ENCODE measurements around the gene VKORC1L1.
"Not testable (repeated sequence)": the region's sequence is repeated elsewhere in the genome, so short reads cannot be mapped to it uniquely, and the experiment has no call there.

VKORC1L1 gene

DNA sequence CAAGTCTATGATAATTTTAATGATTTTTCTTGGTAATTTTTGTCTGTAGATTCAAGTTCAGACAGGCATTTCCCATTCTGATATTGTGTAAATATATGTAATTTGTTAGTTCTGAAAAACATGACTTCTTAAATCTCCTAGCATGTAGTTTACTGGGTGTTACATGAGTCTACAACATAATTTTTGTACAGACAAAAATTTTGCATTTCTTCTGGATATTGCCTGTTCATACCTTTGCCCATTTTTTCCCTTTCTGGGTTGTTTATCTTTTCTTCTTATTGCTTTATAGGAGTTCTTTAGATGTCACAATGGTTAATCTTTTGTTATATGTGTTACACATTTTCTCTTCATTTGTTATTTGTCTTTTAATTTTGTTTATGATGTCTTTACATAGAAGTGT lies 12.1 kb downstream of the VKORC1L1 start:
- in situ Hi-C loops (cut with MboI; ENCODE audit: low sequenced_read_pairs) = not testable (repeated sequence)

DNA sequence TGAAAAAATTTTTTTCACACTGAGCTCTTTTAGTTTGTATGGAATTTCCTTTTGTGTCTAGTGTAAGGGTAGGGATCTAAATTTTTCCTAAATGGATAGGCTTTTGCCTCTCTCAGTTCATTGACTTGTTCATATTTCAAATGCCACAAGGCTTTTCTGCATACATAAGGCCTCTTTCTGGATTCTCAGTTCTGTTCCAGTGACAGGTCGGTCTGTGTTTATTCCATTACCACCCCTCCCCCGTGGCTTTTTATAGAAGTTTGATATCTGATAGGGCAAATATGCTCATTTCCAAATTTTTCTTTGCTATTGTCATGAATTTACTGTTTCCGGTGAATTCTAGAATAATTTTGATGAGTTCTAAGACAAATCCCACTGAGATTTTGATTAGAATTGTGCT lies 12.7 kb downstream of the VKORC1L1 start:
- in situ Hi-C loops (cut with MboI; ENCODE audit: low sequenced_read_pairs) = not testable (repeated sequence)

DNA sequence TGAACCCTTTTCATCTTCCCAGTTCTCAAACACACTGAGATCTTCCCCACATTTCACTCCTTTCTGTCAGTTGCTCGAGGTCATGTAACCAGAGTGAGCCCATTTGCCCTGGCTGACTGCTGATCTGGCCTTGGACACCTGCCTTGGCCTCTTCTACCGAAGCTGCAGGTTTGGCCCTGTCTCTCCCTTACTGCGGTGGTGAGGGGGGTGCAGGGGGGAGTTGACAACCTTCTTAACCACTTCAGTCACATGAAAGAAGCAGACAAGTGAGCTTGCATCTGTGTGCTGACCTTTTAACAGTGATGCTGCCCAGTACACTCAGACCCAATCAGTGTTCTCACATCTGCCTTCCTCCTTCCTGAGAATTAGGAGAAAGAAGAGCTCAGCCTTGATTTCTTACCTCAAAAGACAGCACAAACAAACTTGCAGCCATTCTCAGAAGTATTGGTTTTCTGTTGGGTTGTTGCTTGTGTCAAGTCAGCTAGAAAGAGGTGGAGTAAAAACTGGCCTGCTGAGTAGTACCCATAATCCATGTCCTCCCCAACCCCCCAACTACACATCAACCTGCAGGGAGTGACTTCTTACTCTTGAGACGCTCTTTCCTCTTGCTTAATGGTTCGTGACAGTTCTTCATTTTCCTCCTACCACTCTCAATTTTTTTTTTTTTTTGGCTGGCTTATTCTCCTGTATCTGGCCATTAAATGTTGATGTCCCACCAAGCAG lies 15.7 kb downstream of the VKORC1L1 start:
- in situ Hi-C loops (cut with MboI; ENCODE audit: low sequenced_read_pairs) = not testable (repeated sequence)

DNA sequence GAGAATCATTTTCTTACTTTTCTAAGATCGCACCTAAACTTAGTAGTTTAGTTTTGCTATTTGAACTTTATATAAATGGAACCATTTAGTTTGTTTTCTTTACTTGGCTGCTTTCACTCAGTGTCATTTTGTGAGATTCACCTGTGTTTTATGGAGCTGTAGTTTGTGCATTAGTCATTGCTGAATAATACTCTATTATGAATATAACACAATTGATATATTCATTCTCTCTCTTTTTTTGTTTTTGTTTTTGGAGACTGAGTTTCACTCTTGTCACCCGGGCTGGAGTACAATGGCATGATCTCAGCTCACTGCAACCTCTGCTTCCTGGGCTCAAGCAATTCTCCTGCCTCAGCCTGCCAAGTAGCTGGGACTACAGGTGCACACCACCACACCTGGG lies 16.8 kb downstream of the VKORC1L1 start:
- in situ Hi-C loops (cut with MboI; ENCODE audit: low sequenced_read_pairs) = not testable (repeated sequence)

DNA sequence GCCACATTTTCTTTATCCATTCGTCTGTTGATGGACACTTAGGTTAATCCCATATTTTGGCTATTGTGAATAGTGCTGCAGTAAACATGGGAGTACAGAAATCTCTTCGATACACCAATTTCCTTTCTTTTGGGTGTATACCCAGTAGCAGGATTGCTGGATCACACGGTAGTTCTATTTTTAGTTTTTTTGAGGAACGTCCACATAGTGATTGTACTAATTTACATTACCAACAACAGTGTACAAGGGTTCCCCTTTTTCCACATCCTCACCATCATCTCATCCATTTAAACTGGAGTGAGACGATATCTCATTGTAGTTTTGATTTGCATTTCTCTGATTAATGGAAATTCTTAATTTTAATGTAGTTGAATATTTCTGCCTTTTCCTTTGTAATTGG lies 19.3 kb downstream of the VKORC1L1 start:
- in situ Hi-C loops (cut with MboI; ENCODE audit: low sequenced_read_pairs) = no loop called here

DNA sequence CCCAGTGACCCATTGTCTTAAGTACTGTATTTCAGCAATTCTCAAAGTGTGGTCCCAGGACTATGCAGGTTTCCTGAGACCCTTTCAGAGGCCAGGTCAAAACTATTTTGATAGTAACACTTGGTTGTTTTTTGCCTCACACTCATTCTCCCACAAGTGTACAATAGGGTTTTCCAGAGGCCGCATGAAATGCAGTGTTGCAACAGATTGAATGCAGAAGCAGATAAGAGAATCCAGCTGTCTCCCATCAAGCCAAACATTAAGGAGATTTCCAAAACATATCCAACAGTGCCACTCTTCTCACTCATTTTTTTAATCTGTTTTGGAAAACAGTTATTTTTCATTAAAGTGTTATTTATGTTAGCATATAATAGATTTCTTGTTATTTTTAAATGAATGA lies 20.0 kb downstream of the VKORC1L1 start:
- in situ Hi-C loops (cut with MboI; ENCODE audit: low sequenced_read_pairs) = no loop called here

DNA sequence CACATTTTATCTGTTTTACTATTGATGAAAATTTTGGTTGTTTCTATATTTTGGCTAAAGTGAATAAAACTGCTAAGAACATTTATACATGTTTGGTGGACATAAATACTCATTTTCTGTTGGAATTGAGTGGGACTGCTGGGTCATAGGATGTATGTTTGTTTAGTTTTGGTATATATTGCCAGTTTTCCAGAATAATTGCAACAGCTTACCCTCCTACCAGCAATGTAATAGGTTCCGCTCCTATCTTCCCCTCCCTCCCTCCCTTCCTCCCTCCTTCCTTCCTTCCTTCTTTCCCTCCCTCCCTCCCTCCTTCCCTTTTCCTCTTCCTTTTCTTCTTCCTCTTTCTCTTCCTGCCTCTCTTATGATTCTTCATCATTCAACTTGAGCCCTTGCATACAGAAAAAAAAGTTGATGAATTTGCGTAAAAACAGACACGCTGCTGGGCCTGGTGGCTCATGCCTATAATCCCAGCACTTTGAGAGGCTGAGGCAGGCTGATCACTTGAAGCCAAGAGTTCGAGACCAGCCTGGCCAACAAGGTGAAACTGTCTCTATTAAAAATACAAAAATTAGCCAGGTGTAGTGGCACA lies 23.5 kb downstream of the VKORC1L1 start:
- in situ Hi-C loops (cut with MboI; ENCODE audit: low sequenced_read_pairs) = no loop called here

DNA sequence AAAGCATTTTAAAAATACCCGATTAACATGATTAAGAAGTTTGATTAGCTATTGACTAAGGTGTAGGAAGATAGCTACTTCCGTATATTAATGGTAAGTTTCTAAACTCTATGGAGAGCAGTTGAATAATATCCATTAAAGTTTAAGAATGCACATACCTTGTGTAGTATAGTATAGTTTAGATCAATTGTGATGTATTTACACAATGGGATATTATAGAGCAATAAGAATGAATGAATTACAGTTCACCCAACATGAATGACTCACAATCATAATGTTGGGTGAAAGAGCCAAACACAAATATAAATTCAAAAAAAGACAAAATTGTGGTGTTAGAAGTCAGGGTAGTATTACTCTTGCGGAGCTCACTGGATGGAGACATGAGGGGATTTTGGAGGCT lies 24.4 kb downstream of the VKORC1L1 start:
- in situ Hi-C loops (cut with MboI; ENCODE audit: low sequenced_read_pairs) = not testable (repeated sequence)

DNA sequence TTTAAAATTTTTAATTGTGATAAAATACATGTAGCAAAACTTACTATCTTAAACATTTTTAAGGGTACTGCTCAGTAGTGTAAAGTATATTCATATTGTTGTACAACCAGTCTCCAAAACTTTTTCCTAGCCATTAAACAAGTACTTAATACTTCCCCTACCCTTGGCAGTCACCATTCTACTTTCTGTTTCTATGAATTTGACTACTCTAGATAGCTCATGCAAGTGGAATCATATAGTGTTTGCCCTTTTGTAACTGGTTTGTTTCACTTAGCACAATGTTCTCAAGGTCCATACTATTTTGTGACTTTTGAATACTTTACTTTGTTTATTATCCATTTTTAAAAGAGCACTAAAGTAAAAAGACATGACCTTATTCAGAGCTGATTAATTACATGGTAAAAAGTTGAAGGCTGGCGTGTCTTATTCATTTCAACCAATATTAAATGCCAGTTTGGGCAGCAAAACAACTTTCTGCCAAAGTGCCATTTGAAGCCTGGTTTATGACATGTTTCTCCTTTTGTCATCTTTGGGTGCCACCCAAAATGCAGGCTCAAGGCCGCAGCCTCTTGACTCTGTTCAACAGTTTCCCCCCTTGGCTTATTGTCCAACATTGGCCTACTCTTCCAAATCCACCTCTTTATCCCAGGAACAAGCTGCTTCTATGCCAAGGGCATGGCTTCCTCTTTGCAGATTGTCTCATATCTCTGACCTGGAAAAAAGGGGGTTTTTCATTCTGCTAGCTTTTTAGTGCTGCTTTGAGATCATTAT lies 26.0 kb downstream of the VKORC1L1 start:
- in situ Hi-C loops (cut with MboI; ENCODE audit: low sequenced_read_pairs) = not testable (repeated sequence)

DNA sequence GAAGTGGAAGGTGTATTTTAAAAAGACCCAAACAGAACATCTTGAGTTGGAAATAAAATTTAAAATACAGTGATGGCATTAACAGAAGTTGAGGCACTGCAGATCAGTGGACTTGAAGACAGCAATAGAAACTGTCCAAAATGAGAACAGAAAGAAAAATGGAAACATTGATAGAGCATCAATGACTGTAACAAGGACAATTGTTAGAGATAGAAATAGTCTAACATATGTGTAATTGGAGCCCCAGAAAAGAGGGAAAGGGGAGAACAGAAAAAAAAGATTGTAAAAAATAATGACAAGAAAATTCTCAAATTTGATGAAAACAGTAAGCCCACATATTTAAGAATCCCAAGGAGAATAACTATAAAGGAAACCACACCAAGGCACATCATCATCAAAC lies 29.4 kb downstream of the VKORC1L1 start:
- in situ Hi-C loops (cut with MboI; ENCODE audit: low sequenced_read_pairs) = no loop called here

DNA sequence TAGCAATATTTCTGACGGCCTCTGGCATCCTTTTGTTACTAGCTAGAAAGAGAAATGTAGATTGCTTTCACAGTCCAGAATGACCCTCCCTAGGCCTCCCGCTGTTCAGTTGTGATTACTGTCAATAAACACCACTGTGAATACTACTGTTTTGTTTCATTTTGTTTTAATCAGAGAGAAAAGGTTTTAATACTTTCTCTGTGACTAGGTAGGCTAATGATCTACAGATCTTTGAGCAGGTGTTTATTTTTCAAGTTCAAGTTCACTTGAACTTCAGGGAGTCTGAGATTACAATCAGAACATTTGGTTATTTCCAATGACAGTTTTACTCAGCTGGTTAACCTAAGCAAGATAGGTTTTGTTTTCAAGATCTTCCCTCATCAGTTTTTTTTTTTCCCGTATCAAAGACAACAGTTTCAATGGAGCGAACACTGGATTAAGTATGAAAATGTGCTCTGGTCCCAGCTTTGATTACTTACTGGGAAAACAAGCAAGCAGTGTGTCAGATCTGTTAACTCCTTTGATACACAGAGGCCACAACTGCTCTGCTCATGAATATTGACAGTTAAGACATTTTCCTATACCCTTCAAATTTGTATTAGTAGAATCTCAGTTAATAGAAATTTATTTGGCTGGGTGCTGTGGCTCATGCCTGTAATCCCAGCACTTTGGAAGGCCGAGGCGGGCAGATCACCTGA lies 34.8 kb downstream of the VKORC1L1 start:
- in situ Hi-C loops (cut with MboI; ENCODE audit: low sequenced_read_pairs) = no loop called here

DNA sequence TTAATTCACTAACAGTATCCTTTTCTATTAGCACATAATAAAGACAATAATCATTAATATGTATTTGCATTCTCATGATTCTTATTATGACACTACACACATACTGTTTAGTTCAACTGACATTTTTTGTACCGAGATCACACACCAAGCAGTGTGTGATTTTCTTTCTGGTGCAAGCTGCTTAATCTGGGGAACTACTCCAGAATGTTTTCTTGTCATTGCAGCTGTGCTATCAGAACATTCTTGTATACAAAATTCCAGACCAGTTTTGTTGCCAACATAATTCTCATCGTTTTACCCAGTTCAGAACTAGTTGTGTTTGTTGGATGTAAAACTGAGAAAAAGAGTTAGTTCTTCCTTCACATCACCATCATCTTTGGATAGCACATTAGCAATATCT lies 37.4 kb downstream of the VKORC1L1 start:
- in situ Hi-C loops (cut with MboI; ENCODE audit: low sequenced_read_pairs) = no loop called here

DNA sequence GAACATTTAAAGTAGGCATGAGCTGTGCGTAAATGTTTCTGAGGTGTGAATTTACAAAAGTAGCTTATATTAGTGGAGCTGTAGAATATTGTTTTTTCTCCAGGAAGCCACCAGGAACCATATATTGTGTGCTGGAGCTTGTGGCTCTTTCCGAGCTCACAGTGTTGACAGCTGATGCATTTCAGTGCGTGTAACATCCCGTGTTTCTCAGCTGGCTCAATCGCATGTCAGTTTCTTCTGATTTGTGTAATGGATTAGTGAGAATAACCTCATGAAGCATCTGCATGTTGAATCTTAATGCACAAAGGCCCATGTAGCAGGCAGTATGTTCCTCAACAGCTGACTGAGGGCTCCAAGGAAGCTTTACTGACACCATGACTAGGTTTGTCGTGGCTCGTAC lies 39.4 kb downstream of the VKORC1L1 start:
- in situ Hi-C loops (cut with MboI; ENCODE audit: low sequenced_read_pairs) = no loop called here

DNA sequence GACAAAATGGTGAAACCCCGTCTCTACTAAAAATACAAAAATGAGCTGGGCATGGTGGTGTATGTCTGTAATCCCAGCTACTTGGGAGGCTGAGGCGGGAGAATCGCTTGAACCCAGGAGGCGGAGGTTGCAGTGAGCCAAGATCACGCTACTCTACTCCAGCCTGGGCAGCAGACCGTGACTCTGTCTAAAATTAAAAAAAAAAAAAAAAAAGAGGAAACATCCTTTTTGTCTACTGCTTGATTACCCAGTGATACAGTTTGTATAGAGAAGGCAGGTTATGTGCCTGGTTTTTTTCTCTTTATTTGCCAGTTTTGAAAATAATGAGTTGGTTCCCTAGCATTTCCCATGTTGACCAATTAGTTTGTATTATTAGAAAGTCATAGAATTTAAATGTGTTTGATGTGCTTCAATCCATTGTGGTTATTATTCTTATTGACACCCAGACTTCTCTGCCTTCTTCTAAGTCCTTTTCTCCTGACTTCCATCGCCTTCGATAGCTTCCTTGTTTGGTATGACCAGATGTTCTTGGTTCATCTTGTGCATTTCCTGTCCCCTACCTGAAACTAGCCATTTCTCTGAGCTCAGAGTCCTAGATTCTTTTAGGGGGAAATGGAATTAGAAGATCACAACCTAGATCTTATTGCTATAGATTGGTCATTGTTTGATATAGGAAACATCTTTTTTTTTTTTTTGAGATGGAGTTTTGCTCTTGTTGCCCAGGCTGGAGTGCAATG lies 43.2 kb downstream of the VKORC1L1 start:
- in situ Hi-C loops (cut with MboI; ENCODE audit: low sequenced_read_pairs) = no loop called here

DNA sequence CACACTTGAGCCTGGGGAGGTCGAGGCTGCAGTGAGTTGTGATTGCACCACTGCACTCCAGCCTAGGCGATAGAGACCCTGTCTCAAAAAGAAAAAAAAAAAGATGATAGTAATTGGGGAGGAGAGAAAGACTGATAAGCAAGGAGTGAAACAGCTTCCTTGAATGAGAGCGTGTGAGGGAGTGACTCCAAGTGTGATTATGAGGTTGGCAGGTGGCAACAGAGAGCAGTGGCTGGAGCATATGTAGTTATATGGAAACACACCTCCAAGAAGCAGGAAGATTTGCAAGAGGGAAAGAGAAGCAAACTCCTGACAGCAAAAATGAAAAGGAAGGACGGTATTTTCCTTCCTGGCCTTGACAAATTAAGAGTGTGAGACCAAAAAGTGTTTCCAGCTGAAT lies 50.4 kb downstream of the VKORC1L1 start:
- in situ Hi-C loops (cut with MboI; ENCODE audit: low sequenced_read_pairs) = no loop called here

DNA sequence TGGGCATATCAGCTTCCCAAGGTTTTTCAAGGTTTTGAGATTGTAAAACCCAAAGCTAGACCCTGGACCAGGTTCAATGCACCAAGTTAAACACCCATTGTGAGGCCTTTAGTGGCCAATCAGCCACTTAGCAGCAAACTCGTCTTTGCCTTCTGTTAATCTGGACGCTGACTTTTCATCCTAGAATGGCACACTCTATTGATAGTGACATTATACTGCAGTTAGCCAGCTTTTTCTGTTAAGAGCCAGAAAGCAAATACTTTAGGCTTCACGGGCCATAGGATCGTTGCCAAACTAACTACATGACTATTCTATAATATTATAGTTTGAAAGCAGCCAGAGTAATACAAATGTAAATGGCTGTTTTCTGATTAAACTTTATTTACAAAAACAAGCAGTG lies 51.3 kb downstream of the VKORC1L1 start:
- in situ Hi-C loops (cut with MboI; ENCODE audit: low sequenced_read_pairs) = no loop called here

DNA sequence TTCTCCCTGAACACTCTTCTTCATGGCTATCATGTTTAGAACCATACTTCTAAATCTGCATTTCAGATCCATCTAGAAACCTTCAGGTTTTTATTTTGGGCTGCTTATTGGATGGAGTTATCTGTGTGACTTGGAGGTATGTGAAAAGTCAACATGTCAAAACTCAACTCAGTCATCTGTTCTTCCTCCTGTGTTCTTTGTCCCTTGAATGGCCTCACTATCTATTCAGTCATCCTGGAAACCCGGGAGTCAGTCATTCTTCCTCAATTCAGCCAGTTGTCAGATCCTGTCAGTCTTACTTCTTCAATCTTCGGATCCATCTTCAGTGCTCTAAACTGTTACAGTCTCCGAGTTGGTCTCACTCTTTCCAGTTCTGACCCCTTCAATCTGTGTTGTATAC lies 52.2 kb downstream of the VKORC1L1 start:
- in situ Hi-C loops (cut with MboI; ENCODE audit: low sequenced_read_pairs) = no loop called here

DNA sequence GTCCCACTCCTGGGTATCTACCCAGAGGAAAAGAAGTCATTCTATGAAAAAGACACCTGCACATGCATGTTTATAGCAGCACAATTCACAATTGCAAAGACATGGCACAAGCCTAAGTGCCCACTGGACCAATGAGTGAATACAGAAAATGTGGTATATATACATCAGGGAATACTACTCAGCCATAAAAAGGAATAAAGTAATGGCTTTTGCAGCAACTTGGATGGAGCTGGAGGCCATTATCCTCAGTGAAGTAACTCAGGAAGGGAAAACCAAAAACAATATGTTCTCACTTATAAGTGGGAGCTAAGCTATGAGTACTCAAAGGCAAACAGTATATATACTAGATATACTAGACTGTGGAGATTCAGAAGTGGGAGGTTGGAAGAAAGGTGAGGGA lies 53.7 kb downstream of the VKORC1L1 start:
- in situ Hi-C loops (cut with MboI; ENCODE audit: low sequenced_read_pairs) = no loop called here

DNA sequence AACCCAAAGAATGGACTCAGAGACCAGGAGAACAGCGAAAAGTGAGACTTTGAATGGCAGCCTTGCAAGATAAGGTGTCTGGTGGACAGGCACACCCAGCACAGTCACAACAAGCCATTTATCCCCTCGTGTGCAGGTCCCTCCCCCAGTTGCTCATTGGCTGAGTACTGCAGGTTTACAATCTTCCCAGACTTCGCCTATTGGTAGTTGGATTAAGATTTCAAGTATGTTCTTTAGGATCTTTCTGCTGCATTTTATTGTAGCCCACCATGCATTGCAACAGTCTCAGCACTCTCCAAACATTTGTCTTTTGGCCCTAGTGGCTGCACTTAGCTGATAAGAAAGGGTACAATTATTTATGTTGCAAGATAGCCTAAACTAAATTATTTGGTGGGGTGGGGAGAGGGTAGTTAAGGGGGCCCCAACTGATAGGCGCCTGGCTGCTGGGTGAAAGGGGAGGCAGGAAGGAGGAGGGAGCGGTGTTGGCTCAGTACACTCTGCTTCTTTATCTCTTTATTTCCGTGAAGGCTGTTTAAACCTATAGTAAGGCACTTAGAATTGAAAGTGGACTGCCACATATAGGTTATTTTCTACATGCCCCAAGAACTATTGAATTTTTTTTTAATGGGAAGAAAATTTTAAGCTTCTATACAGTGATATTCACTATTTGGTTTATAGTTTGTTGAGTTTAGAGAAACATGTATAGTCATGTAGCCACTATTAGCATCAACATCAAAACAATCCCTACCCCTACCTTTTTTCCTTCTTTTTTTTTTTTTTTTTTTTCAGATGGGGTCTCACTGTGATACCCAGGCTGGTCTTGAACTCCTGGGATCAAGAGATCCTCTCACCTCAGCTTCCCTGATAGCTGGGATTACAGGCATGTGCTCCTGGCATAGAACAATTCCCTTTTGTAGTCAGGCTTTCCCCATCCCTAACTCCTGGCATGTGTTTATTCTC lies 54.9 kb downstream of the VKORC1L1 start:
- in situ Hi-C loops (cut with MboI; ENCODE audit: low sequenced_read_pairs) = no loop called here

DNA sequence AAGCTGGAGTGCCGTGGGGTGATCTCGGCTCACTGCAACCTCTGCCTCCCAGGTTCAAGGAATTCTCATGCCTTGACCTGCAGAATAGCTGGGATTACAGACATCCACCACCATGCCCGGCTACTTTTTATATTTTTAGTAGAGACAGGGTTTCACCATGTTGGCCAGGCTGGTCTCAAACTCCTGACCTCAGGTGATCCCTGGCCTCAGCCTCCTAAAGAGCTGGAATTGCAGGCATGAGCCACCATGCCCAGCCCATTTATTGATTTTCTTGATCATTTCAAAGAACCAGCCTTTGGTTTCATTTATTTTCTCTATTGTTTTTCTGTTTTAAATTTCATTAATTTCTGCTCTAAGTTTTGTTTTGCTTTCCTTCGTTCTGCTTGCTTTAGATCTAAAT lies 58.8 kb downstream of the VKORC1L1 start:
- in situ Hi-C loops (cut with MboI; ENCODE audit: low sequenced_read_pairs) = no loop called here

All from HL-60/S4 treated with phorbol 12-myristate 13-acetate at 8.2 ng/mL for 4 days and 3 days (cell line).